ENCODE results near the gene TRAPPC3L.

DNA sequence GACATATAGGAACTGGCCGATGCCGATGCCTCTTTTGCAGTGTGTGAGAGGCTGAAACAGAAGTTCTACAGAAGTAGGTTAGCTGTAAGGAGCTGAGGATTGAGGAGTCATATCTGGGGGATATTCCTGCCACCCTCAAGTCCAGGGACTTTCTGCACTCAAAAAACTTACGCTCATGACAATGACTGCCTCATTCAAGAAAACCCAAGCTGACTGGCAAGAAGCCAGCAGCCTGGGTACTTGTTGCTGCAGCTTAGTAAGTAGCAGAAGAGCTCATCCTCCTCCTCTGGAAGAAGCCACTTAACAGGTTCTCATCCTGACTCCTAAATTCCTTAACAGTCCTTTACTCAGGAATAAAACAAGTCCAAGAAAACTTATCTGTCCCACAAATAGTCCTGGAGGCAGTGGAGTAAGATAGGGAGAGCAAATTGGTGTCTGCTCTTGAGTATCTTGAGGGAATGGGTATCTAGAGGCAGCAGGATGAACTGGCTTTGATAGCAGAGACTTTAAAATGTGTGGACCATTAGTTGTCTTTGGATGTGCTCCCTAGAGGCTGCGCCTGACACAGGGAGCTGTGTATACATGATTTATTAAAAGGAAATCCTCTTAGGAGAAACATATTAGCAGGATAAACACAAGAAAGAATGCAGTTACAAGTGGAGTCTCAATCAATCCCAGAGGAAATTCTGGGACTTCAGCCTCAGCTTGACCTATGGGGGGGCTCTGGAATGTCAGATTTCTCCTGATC, 26.7 kb downstream of the TRAPPC3L start:
- TF ChIP-seq, protein P1, sequence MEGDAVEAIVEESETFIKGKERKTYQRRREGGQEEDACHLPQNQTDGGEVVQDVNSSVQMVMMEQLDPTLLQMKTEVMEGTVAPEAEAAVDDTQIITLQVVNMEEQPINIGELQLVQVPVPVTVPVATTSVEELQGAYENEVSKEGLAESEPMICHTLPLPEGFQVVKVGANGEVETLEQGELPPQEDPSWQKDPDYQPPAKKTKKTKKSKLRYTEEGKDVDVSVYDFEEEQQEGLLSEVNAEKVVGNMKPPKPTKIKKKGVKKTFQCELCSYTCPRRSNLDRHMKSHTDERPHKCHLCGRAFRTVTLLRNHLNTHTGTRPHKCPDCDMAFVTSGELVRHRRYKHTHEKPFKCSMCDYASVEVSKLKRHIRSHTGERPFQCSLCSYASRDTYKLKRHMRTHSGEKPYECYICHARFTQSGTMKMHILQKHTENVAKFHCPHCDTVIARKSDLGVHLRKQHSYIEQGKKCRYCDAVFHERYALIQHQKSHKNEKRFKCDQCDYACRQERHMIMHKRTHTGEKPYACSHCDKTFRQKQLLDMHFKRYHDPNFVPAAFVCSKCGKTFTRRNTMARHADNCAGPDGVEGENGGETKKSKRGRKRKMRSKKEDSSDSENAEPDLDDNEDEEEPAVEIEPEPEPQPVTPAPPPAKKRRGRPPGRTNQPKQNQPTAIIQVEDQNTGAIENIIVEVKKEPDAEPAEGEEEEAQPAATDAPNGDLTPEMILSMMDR (IDR thresholded peaks at IDR 0.05 in 8 of 11, conservative IDR thresholded peaks at IDR 0.05 in 3 of 11) = no peak
- no peak for TF ChIP-seq POLR2A (IDR thresholded peaks at IDR 0.05)
